ENCODE measurements around the gene HSPA1L. TPM values are rescaled to one million over a fixed set of nuclear protein-coding genes. Genes with fewer than 3 reads are reported as not detected.
"Not testable (repeated sequence)": the region's sequence is repeated elsewhere in the genome, so short reads cannot be mapped to it uniquely, and the experiment has no call there.

The HSPA1L gene
- total and polyA plus RNA-seq, 7 donors: 0.86 to 23.1 (median 3.3) TPM

DNA sequence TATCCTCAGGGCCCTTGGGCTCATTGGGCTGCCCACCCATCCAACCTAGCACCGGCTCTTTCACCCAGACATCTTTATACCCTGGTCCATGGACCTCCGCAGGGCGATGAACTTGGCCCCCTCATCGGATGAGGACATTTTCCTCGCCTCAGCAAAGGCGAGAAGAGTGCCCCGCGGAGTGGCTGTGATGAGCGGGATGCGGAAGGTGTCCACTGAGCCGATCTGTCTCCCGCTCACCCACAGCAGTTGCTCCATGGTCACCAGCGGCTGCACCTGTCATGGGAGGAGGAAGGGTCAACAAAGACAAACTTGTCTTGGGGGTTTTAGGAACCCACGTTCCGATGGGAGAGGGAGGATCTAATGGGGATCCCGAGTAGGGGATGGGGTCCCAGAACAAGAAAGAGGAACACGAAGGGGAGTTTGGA lies 46.8 kb upstream of the HSPA1L start:
- TF ChIP-seq, protein P1, sequence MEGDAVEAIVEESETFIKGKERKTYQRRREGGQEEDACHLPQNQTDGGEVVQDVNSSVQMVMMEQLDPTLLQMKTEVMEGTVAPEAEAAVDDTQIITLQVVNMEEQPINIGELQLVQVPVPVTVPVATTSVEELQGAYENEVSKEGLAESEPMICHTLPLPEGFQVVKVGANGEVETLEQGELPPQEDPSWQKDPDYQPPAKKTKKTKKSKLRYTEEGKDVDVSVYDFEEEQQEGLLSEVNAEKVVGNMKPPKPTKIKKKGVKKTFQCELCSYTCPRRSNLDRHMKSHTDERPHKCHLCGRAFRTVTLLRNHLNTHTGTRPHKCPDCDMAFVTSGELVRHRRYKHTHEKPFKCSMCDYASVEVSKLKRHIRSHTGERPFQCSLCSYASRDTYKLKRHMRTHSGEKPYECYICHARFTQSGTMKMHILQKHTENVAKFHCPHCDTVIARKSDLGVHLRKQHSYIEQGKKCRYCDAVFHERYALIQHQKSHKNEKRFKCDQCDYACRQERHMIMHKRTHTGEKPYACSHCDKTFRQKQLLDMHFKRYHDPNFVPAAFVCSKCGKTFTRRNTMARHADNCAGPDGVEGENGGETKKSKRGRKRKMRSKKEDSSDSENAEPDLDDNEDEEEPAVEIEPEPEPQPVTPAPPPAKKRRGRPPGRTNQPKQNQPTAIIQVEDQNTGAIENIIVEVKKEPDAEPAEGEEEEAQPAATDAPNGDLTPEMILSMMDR (IDR thresholded peaks at IDR 0.05): no peak
- intact Hi-C loops (cut with DNase I): loop anchor here (2.0 to 10.0 kb wide), 4 partner anchors 25 to 177 kb away; partner anchors contain the start of genes LY6G5C (in 1 of the 2) and VWA7 (in 1 of the 2)
- Histone ChIP-seq H3K4me3 (peak overlapping the region; percentile 89), H3K4me1 (peaks cover 9% of the 10 kb centered on the region), H3K27ac (peak overlapping the region; percentile 91), H3K36me3 (ENCODE audit: insufficient read depth in 1 of 2, low read depth in 1 of 2) (peaks cover 5 to 39% of the 10 kb centered on the region in 2 donors), H3K9me3 (no peaks in the 10 kb centered on the region), H3K27me3 (ENCODE audit: insufficient read depth in 3 of 3, low read length in 2 of 3) (no peaks in the 10 kb centered on the region)
- DNase-seq (no peak), ATAC-seq (no peak)
- WGBS, 3 donors: 26 to 36% (median 34%) methylated on average over 17 of the region's 17 CpGs

DNA sequence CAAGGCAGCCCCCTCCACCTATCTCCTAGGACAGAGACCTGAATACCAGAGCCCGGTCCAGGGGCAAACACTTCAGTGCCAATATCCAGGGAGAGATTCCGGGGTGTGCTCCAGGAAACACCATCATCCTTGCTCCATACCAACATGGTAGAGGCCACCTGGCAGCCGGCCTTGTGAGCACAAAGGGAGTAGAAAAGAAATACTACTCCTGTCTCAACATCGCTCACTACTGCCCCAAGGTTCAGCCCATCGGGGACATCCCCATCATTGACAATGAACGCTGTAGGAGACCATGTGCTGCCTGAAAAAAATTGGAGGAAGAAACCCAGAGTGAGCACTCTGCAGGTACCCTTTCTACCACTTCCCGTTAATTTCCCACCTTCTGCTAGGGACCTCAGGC lies 46.1 kb upstream of the HSPA1L start:
- no peak for ATAC-seq
- intact Hi-C loops (cut with DNase I): loop anchor here (10.0 kb wide), 2 partner anchors 86 to 176 kb away; partner anchors contain the start of genes LY6G5C (in 1 of the 2) and VWA7 (in 1 of the 2)
- H3K9me3 ChIP-seq: no peaks in the 10 kb centered on the region
- H3K27me3 ChIP-seq (ENCODE audit: insufficient read depth in 3 of 3, low read length in 2 of 3): no peaks in the 10 kb centered on the region
- no peak for DNase-seq
- H3K27ac ChIP-seq: no peak overlapping the region
- peaks cover 9% of the 10 kb centered on the region for H3K4me1 ChIP-seq
- WGBS, 3 donors: 90 to 91% (median 90%) methylated on average over 7 of the region's 7 CpGs
- TF ChIP-seq, protein P1 (IDR thresholded peaks at IDR 0.05): no peak
- peaks cover 5 to 46% of the 10 kb centered on the region in 2 donors for H3K36me3 ChIP-seq (ENCODE audit: insufficient read depth in 1 of 2, low read depth in 1 of 2)
- H3K4me3 ChIP-seq: peak overlapping the region; percentile 89

DNA sequence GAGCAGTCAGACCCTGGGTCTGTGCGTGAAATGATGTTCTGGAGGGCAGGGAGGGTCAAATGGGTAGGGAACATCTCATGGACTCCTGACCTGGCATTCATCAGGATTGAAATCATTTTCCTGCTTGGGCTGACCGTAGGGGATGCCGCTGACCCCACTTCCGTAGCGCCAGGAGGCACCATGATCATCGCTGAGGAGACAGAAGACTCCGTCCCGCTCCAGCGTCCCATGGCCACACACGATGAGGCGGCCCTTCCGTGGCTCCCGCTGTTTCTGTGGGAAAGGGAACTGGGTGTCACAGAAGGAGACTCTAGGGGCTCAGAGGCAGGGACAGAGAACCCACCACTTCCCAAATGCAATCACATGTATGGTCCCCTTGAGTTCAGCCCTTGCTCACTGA lies 45.3 kb upstream of the HSPA1L start:
- peaks cover 5 to 46% of the 10 kb centered on the region in 2 donors for H3K36me3 ChIP-seq (ENCODE audit: insufficient read depth in 1 of 2, low read depth in 1 of 2)
- no peaks in the 10 kb centered on the region for H3K9me3 ChIP-seq
- H3K27me3 ChIP-seq (ENCODE audit: insufficient read depth in 3 of 3, low read length in 2 of 3): no peaks in the 10 kb centered on the region
- 93 to 96% (median 95%) methylated on average over 13 of the region's 13 CpGs for WGBS, 3 donors
- no peak overlapping the region for H3K4me3 ChIP-seq
- intact Hi-C loops (cut with DNase I): loop anchor here (10.0 kb wide), 2 partner anchors 86 to 176 kb away; partner anchors contain the start of genes LY6G5C (in 1 of the 2) and VWA7 (in 1 of the 2)
- H3K27ac ChIP-seq: no peak overlapping the region
- peaks cover 9% of the 10 kb centered on the region for H3K4me1 ChIP-seq
- DNase-seq (no peak), ATAC-seq (no peak)
- TF ChIP-seq, protein P1 (IDR thresholded peaks at IDR 0.05): no peak

DNA sequence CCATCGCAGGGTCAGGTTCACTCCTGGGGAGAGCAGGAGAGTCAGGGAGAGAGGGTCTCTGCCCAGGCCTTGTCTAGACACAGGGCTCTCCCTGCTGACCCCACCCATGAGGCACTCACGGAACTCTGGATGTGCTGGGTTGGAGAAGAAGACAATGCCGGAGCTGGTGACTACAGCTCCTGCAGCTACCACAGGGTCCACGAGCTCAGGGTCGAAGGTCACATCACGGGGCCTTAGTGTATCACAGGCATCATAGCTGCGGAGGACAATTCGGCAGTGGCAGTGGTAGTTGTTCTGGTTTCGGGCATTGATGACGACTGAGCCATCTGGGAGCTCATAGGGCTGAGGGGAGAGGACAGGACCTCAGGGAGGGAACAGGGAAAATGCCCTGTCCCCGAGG lies 44.8 kb upstream of the HSPA1L start:
- TF ChIP-seq, protein P1 (IDR thresholded peaks at IDR 0.05): no peak
- Histone ChIP-seq H3K4me3 (no peak overlapping the region), H3K4me1 (peaks cover 9% of the 10 kb centered on the region), H3K27me3 (ENCODE audit: insufficient read depth in 3 of 3, low read length in 2 of 3) (no peaks in the 10 kb centered on the region), H3K9me3 (no peaks in the 10 kb centered on the region), H3K36me3 (ENCODE audit: insufficient read depth in 1 of 2, low read depth in 1 of 2) (peaks cover 5 to 46% of the 10 kb centered on the region in 2 donors), H3K27ac (no peak overlapping the region)
- 85 to 91% (median 90%) methylated on average over 11 of the region's 11 CpGs for WGBS, 3 donors
- DNase-seq (no peak), ATAC-seq (no peak)
- intact Hi-C loops (cut with DNase I): loop anchor here (10.0 kb wide), 2 partner anchors 85 to 175 kb away; partner anchors contain the start of genes LY6G5C (in 1 of the 2) and VWA7 (in 1 of the 2)

DNA sequence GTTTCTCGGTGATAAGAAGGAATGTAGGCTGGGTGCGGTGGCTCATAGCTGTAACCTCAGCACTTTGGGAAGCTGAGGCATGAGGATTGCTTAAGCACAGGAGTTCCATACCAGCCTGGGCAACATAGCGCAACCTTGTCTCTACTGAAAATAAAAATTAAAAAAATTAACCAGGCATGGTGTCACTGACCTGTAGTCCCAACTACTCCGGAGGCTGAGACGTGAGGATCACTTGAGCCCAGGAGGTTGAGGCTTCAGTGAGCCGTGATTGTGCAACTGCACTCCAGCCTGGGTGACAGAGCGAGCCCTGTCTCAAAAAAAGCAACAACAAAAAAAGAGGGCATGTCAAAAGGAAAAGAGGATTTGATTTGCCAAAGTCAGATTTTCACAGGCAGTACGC lies 43.6 kb upstream of the HSPA1L start:
- no peak for ATAC-seq
- Histone ChIP-seq H3K27ac (no peak overlapping the region), H3K4me1 (peaks cover 9% of the 10 kb centered on the region), H3K4me3 (no peak overlapping the region), H3K36me3 (ENCODE audit: insufficient read depth in 1 of 2, low read depth in 1 of 2) (peaks cover 5 to 46% of the 10 kb centered on the region in 2 donors), H3K9me3 (no peaks in the 10 kb centered on the region), H3K27me3 (ENCODE audit: insufficient read depth in 3 of 3, low read length in 2 of 3) (no peaks in the 10 kb centered on the region)
- intact Hi-C loops (cut with DNase I): no loop called here
- TF ChIP-seq, protein P1 (IDR thresholded peaks at IDR 0.05): no peak
- no peak for DNase-seq
- 93 to 95% (median 94%) methylated on average over 8 of the region's 8 CpGs for WGBS, 3 donors

DNA sequence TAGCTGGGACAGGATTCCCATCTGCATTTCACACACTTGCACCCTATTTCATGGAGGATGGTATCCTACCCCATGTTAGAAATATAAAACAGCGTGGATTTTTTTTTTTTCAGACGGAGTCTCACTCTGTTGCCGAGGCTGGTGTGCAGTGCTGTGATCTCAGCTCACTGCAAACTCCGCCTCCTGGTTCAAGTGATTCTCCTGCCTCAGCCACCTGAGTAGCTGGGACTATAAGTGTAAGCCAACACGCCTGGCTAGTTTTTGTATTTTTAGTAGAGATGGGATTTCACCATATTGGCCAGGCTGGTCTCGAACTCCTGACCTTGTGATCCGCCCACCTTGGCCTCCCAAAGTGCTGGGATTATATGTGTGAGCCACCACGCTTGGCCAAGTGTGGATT lies 42.7 kb upstream of the HSPA1L start:
- DNase-seq; H3K27me3 ChIP-seq (ENCODE audit: insufficient read depth in 3 of 3, low read length in 2 of 3); H3K27ac ChIP-seq; ATAC-seq; intact Hi-C loops (cut with DNase I); H3K4me3 ChIP-seq; H3K9me3 ChIP-seq; H3K4me1 ChIP-seq: not testable (repeated sequence)
- WGBS, 3 donors: 83 to 88% (median 84%) methylated on average over 8 of the region's 8 CpGs
- H3K36me3 ChIP-seq (ENCODE audit: insufficient read depth in 1 of 2, low read depth in 1 of 2): peaks cover 5 to 46% of the 10 kb centered on the region in 2 donors
